DLD1 (cell line): ENCODE measurements around the gene MYLK2.

ENCODE experiments used
- in situ Hi-C: cut with HindIII; loops from 2 replicates; pipeline ENCODE4 v1.10.0; 2017; ENCODE audit warnings: low sequenced_read_pairs

Gene MYLK2

GRCh38 chr20:31869942-31870725 is 51.0 kb downstream of the MYLK2 start, which contains the start of the genes DUSP15 and TTLL9:
Gene DUSP15 (minus strand): TSS chr20:31870527. CDS start chr20:31870337, 190 bp downstream.
Gene TTLL9 (plus strand): TSS chr20:31870634. CDS start chr20:31871127, 493 bp downstream.
- in situ Hi-C loops = no loop called here

GRCh38 chr20:31870726-31871617 is 51.8 kb downstream of the MYLK2 start:
- in situ Hi-C loops = no loop called here

- in situ Hi-C loops = no loop called here
These were observed 52.4 kb downstream of the MYLK2 start for GRCh38 chr20:31871618-31871954.

GRCh38 chr20:31872406-31872805 is 53.2 kb downstream of the MYLK2 start:
- in situ Hi-C loops = no loop called here

- in situ Hi-C loops = no loop called here
These were observed 56.5 kb downstream of the MYLK2 start for GRCh38 chr20:31875671-31876070.

- in situ Hi-C loops = no loop called here
These were observed 58.5 kb downstream of the MYLK2 start for GRCh38 chr20:31877684-31878083.

- in situ Hi-C loops = no loop called here
These were observed 60.2 kb downstream of the MYLK2 start for GRCh38 chr20:31879143-31879987.

GRCh38 chr20:31881945-31882344 is 62.8 kb downstream of the MYLK2 start:
- in situ Hi-C loops = no loop called here

- in situ Hi-C loops = no loop called here
These were observed 64.7 kb downstream of the MYLK2 start for GRCh38 chr20:31883829-31884228.
